PC-9 (cell line): ENCODE measurements around the gene TNRC6C. TPM values are rescaled to one million over a fixed set of nuclear protein-coding genes. Genes with fewer than 3 reads are reported as not detected.

ENCODE experiments used
- BruUV-seq: library from RNA; stranded (reverse); fragments of 400-500 nt; replicated peaks from 2 replicates; lab custom pipeline; 2021; lab: Mats Ljungman, UMichigan
- CTCF ChIA-PET: fragments of 300-600 bp; sonication (Branson Sonifier 250); formaldehyde crosslinking; loops from one replicate; lab custom pipeline; 2022; ENCODE audit warnings: antibody characterized with exemption; lab: Charles Lee
- POLR2A ChIA-PET: fragments of 300-600 bp; sonication (Branson Sonifier 250); formaldehyde crosslinking; loops from one replicate; lab custom pipeline; 2022; ENCODE audit warnings: antibody characterized with exemption; ENCODE audit not compliant: unreplicated experiment; lab: Charles Lee
- DNase-seq, 2 experiments: peaks; one replicate each; pipeline versions ENCODE4 v3.0.0 to v3.0.0-alpha.2; 2015 to 2022; ENCODE audit warnings: mixed read lengths in 1 of 2
- H2AFZ ChIP-seq: fragments of 200-600 bp; sonication (generic); 2 replicates; pipeline ENCODE4 v1.8.1; 2017; ENCODE audit warnings: antibody characterized with exemption
- H3F3A ChIP-seq: fragments of 200-600 bp; sonication (generic); 2 replicates; pipeline ENCODE4 v1.8.1; 2017; ENCODE audit warnings: antibody characterized with exemption, mild to moderate bottlenecking, low read depth; ENCODE audit not compliant: insufficient read depth
- H3K27ac ChIP-seq: fragments of 200-600 bp; sonication (generic); 2 replicates; pipeline ENCODE4 v1.6.1; 2016; ENCODE audit warnings: mixed run types
- H3K27me3 ChIP-seq: fragments of 200-600 bp; sonication (generic); 2 replicates; pipeline ENCODE4 v1.6.1; 2016; ENCODE audit warnings: low read depth, mixed run types; ENCODE audit not compliant: insufficient read depth
- H3K36me3 ChIP-seq: fragments of 200-600 bp; sonication (generic); 2 replicates; pipeline ENCODE4 v1.6.1; 2016; ENCODE audit warnings: low read depth, mixed run types
- H3K4me1 ChIP-seq: fragments of 200-600 bp; sonication (generic); replicated peaks from 2 replicates; pipeline ENCODE4 v1.6.1; 2016; ENCODE audit warnings: mixed run types; ENCODE audit not compliant: insufficient read depth
- H3K4me2 ChIP-seq: fragments of 200-600 bp; sonication (generic); 2 replicates; pipeline ENCODE4 v1.6.1; 2017; ENCODE audit warnings: mixed run types
- H3K4me3 ChIP-seq: fragments of 200-600 bp; sonication (generic); 2 replicates; pipeline ENCODE4 v1.6.1; 2016; ENCODE audit warnings: mixed run types
- H3K79me2 ChIP-seq: fragments of 200-600 bp; sonication (generic); 2 replicates; pipeline ENCODE4 v1.6.1; 2017; ENCODE audit warnings: low read depth, mixed run types
- H3K9me2 ChIP-seq: fragments of 200-600 bp; sonication (generic); 2 replicates; pipeline ENCODE4 v1.8.1; 2017; ENCODE audit warnings: mild to moderate bottlenecking; ENCODE audit not compliant: insufficient read depth
- H3K9me3 ChIP-seq: fragments of 200-600 bp; sonication (generic); 2 replicates; pipeline ENCODE4 v1.8.1; 2016; ENCODE audit warnings: low read depth; ENCODE audit not compliant: insufficient read depth
- H4K20me1 ChIP-seq: fragments of 200-600 bp; sonication (generic); 2 replicates; pipeline ENCODE4 v1.8.1; 2017; ENCODE audit not compliant: insufficient read depth
- CTCF ChIP-seq: fragments of 200-600 bp; sonication (generic); conservative IDR thresholded peaks from 2 replicates; pipeline ENCODE4 v1.6.1; 2017; ENCODE audit warnings: mixed run types, antibody characterized with exemption, mild to moderate bottlenecking, moderate library complexity
- EZH2 ChIP-seq: fragments of 200-600 bp; sonication (generic); IDR thresholded peaks from 2 replicates; pipeline ENCODE4 v1.8.0; 2017; ENCODE audit warnings: antibody characterized with exemption, low read depth
- intact Hi-C: fragments of 100-400 bp; cut with micrococcal nuclease; formaldehyde crosslinking; loops from one replicate; pipeline ENCODE4 v1.10.0; 2022; ENCODE audit not compliant: unreplicated experiment
- total RNA-seq: library from RNA; stranded (reverse); gene quantifications from 2 replicates; pipeline ENCODE4 v1.2.3, GENCODE V29; 2021

TNRC6C gene
- total RNA-seq, 1 experiment from 2014 or later: 0.37 TPM

GRCh38 chr17:77957235-77957856 is 1.2 kb upstream of the TNRC6C start:
- H3K9me2 ChIP-seq: no peaks in the 10 kb centered on the region
- H3K9me3 ChIP-seq: no peaks in the 10 kb centered on the region
- H2AFZ ChIP-seq: no peak overlapping the region
- H3K4me1 ChIP-seq: no peaks in the 10 kb centered on the region
- no peak overlapping the region for H3K4me3 ChIP-seq
- POLR2A ChIA-PET: no interaction called here
- no peaks in the 10 kb centered on the region for H4K20me1 ChIP-seq
- CTCF ChIA-PET: no interaction called here
- no peaks in the 10 kb centered on the region for H3K36me3 ChIP-seq
- peaks cover 75% of the 10 kb centered on the region for H3K27me3 ChIP-seq
- DNase-seq: no peak
- no peak for TF ChIP-seq CTCF
- no peak for TF ChIP-seq EZH2
- H3F3A ChIP-seq: no peaks in the 10 kb centered on the region
- H3K27ac ChIP-seq: no peak overlapping the region
- no TSS peak for BruUV-seq
- no peak overlapping the region for H3K4me2 ChIP-seq
- intact Hi-C loops: no loop called here
- H3K79me2 ChIP-seq: no peaks in the 10 kb centered on the region

GRCh38 chr17:77958716-77959125 is 218 bp downstream of the TNRC6C start:
- BruUV-seq: no TSS peak
- intact Hi-C loops: no loop called here
- no peak overlapping the region for H3K4me2 ChIP-seq
- no peaks in the 10 kb centered on the region for H3K9me2 ChIP-seq
- no peaks in the 10 kb centered on the region for H4K20me1 ChIP-seq
- no peaks in the 10 kb centered on the region for H3F3A ChIP-seq
- no peaks in the 10 kb centered on the region for H3K36me3 ChIP-seq
- no peak for DNase-seq
- no peak overlapping the region for H2AFZ ChIP-seq
- peaks cover 70% of the 10 kb centered on the region for H3K27me3 ChIP-seq
- no peaks in the 10 kb centered on the region for H3K9me3 ChIP-seq
- no peak overlapping the region for H3K27ac ChIP-seq
- H3K4me3 ChIP-seq: no peak overlapping the region
- no peaks in the 10 kb centered on the region for H3K79me2 ChIP-seq
- CTCF ChIA-PET: interaction anchor here (0.6 kb wide), 1 partner anchor 675 kb away, joined by 5 read pairs; no protein-coding TSS in a partner anchor
- POLR2A ChIA-PET: interaction anchor here (0.6 to 0.7 kb wide), 2 partner anchors 707 to 1334 kb away, joined by 4 to 5 read pairs; no protein-coding TSS in a partner anchor
- H3K4me1 ChIP-seq: no peaks in the 10 kb centered on the region
- TF ChIP-seq CTCF (no peak), EZH2 (no peak)

GRCh38 chr17:77959126-77959925 is 823 bp downstream of the TNRC6C start:
- Histone ChIP-seq H2AFZ (no peak overlapping the region), H3K4me2 (no peak overlapping the region), H4K20me1 (no peaks in the 10 kb centered on the region), H3K4me1 (no peaks in the 10 kb centered on the region), H3K27me3 (peaks cover 69% of the 10 kb centered on the region), H3K36me3 (no peaks in the 10 kb centered on the region), H3F3A (no peaks in the 10 kb centered on the region), H3K9me2 (no peaks in the 10 kb centered on the region), H3K9me3 (no peaks in the 10 kb centered on the region), H3K4me3 (no peak overlapping the region), H3K27ac (no peak overlapping the region), H3K79me2 (no peaks in the 10 kb centered on the region)
- CTCF ChIA-PET: no interaction called here
- intact Hi-C loops: no loop called here
- DNase-seq: no peak
- no TSS peak for BruUV-seq
- TF ChIP-seq EZH2: no peak
- no peak for TF ChIP-seq CTCF
- POLR2A ChIA-PET: no interaction called here
